HG03066 (cell line): Measurements from ENCODE around the gene CIB4.

ENCODE experiments used
- ATAC-seq: cut with Tn5 transposase; IDR thresholded peaks from one replicate; pipeline ENCODE4 v1.9.1; 2021; ENCODE audit warnings: low read depth; ENCODE audit not compliant: unreplicated experiment

CIB4 gene

GRCh38 chr2:26646986-26647672 lies 6.0 kb upstream of the CIB4 start:
- ATAC-seq, result no peak

GRCh38 chr2:26645762-26646161 lies 4.6 kb upstream of the CIB4 start:
- ATAC-seq, result no peak

- ATAC-seq, result no peak
Measured at GRCh38 chr2:26644188-26644835, 3.1 kb upstream of the CIB4 start.

GRCh38 chr2:26642429-26642828 lies 1.3 kb upstream of the CIB4 start:
- no peak for ATAC-seq

- ATAC-seq, result no peak
Measured at GRCh38 chr2:26640331-26640745, 828 bp downstream of the CIB4 start.

GRCh38 chr2:26639685-26640243 lies 1.4 kb downstream of the CIB4 start:
- ATAC-seq, result no peak

- no peak for ATAC-seq
Measured at GRCh38 chr2:26637811-26638310, 3.3 kb downstream of the CIB4 start.

- no peak for ATAC-seq
Measured at GRCh38 chr2:26636935-26637334, 4.2 kb downstream of the CIB4 start.

GRCh38 chr2:26635401-26635800 lies 5.8 kb downstream of the CIB4 start:
- no peak for ATAC-seq

- no peak for ATAC-seq
Measured at GRCh38 chr2:26634636-26635230, 6.4 kb downstream of the CIB4 start.

GRCh38 chr2:26633993-26634595 lies 7.1 kb downstream of the CIB4 start:
- ATAC-seq, result no peak

GRCh38 chr2:26633351-26633945 lies 7.7 kb downstream of the CIB4 start:
- no peak for ATAC-seq

GRCh38 chr2:26632624-26633185 lies 8.5 kb downstream of the CIB4 start:
- ATAC-seq, result no peak

GRCh38 chr2:26631401-26632170 lies 9.6 kb downstream of the CIB4 start:
- ATAC-seq, result no peak

GRCh38 chr2:26630669-26631360 lies 10.4 kb downstream of the CIB4 start:
- no peak for ATAC-seq

GRCh38 chr2:26630235-26630634 lies 10.9 kb downstream of the CIB4 start:
- ATAC-seq, result no peak

GRCh38 chr2:26629751-26630150 lies 11.4 kb downstream of the CIB4 start:
- ATAC-seq, result no peak

GRCh38 chr2:26629346-26629630 lies 11.9 kb downstream of the CIB4 start:
- ATAC-seq, result no peak
